HG03457 (cell line): ENCODE measurements around the gene PCDHGA7.
"Not testable (repeated sequence)": the region's sequence is repeated elsewhere in the genome, so short reads cannot be mapped to it uniquely, and the experiment has no call there.

Experiments
- ATAC-seq: cut with Tn5 transposase; IDR thresholded peaks from one replicate; pipeline ENCODE4 v1.9.1; 2021; ENCODE audit warnings: moderate number of reproducible peaks; ENCODE audit not compliant: unreplicated experiment

The PCDHGA7 gene

GRCh38 chr5:141366016-141366896 lies 16.3 kb upstream of the PCDHGA7 start:
- no peak for ATAC-seq

GRCh38 chr5:141369994-141370848 lies 12.3 kb upstream of the PCDHGA7 start, which contains the start of gene PCDHGB3:
Gene PCDHGB3 (plus strand): TSS chr5:141370242. CDS start chr5:141370395, 153 bp downstream.
- ATAC-seq: peak; percentile 59

- no peak for ATAC-seq
These were observed 10.7 kb upstream of the PCDHGA7 start for GRCh38 chr5:141371572-141372475.

GRCh38 chr5:141373673-141374317 lies 8.7 kb upstream of the PCDHGA7 start, which contains the start of gene PCDHGA6:
Gene PCDHGA6 (plus strand): TSS chr5:141373891. CDS start chr5:141374084, 193 bp downstream.
- no peak for ATAC-seq

GRCh38 chr5:141374627-141375026 lies 7.9 kb upstream of the PCDHGA7 start:
- no peak for ATAC-seq

GRCh38 chr5:141375444-141376155 lies 6.9 kb upstream of the PCDHGA7 start:
- not testable (repeated sequence) for ATAC-seq

GRCh38 chr5:141383345-141383744 lies 803 bp downstream of the PCDHGA7 start:
- ATAC-seq: no peak

GRCh38 chr5:141384471-141385267 lies 2.1 kb downstream of the PCDHGA7 start:
- no peak for ATAC-seq

GRCh38 chr5:141387557-141388311 lies 5.2 kb downstream of the PCDHGA7 start, which contains the start of gene PCDHGB4:
Gene PCDHGB4 (plus strand): TSS chr5:141387698. CDS start chr5:141387885, 187 bp downstream.
- ATAC-seq: not testable (repeated sequence)

GRCh38 chr5:141388661-141389060 lies 6.1 kb downstream of the PCDHGA7 start:
- ATAC-seq: no peak

GRCh38 chr5:141389153-141390042 lies 6.9 kb downstream of the PCDHGA7 start:
- no peak for ATAC-seq

- ATAC-seq: no peak
These were observed 10.1 kb downstream of the PCDHGA7 start, which contains the start of gene PCDHGA8 for GRCh38 chr5:141392429-141393198. Gene PCDHGA8 (plus strand): TSS chr5:141392633. CDS start chr5:141392814, 181 bp downstream.

GRCh38 chr5:141393267-141393666 lies 10.7 kb downstream of the PCDHGA7 start:
- no peak for ATAC-seq

- not testable (repeated sequence) for ATAC-seq
These were observed 12.1 kb downstream of the PCDHGA7 start for GRCh38 chr5:141394401-141395187.
